Sigmoid colon (tissue), 3 donors: ENCODE results near the gene RANBP3L.

Source experiments
- POLR2A ChIP-seq, 2 donors: fragments of 450-650 bp; IDR thresholded peaks; one replicate each; pipeline ENCODE4 v1.6.1; 2016; ENCODE audit warnings: antibody characterized with exemption in 2 of 2, mild to moderate bottlenecking in 2 of 2, moderate library complexity in 2 of 2
- TF ChIP-seq, protein P1 (sequence below), 4 experiments: fragments of 450-650 bp in 3 of 4; fragments of 200-600 bp in 1 of 4; IDR thresholded peaks; one replicate each; pipeline ENCODE4 v1.5.1; 2016 to 2019; ENCODE audit warnings: antibody characterized with exemption in 4 of 4, mild to moderate bottlenecking in 3 of 4, moderate library complexity in 2 of 4

GRCh38 chr5:36300927-36301540, 668 bp downstream of the RANBP3L start:
- TF ChIP-seq, protein P1, sequence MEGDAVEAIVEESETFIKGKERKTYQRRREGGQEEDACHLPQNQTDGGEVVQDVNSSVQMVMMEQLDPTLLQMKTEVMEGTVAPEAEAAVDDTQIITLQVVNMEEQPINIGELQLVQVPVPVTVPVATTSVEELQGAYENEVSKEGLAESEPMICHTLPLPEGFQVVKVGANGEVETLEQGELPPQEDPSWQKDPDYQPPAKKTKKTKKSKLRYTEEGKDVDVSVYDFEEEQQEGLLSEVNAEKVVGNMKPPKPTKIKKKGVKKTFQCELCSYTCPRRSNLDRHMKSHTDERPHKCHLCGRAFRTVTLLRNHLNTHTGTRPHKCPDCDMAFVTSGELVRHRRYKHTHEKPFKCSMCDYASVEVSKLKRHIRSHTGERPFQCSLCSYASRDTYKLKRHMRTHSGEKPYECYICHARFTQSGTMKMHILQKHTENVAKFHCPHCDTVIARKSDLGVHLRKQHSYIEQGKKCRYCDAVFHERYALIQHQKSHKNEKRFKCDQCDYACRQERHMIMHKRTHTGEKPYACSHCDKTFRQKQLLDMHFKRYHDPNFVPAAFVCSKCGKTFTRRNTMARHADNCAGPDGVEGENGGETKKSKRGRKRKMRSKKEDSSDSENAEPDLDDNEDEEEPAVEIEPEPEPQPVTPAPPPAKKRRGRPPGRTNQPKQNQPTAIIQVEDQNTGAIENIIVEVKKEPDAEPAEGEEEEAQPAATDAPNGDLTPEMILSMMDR (IDR thresholded peaks at IDR 0.05), result no peak
- TF ChIP-seq POLR2A (IDR thresholded peaks at IDR 0.05), result no peak
